Panc1 (cell line): ENCODE results near the gene TBX21. TPM values are rescaled to one million over a fixed set of nuclear protein-coding genes. Genes with fewer than 3 reads are reported as not detected.

Experiments used
- ATAC-seq: fragments of 200-7000 bp; cut with Tn5 transposase; 2 replicates; pipeline ENCODE4 v1.9.1; 2020; ENCODE audit warnings: mild to moderate bottlenecking, moderate library complexity
- BruUV-seq: library from RNA; stranded (reverse); fragments of 400-500 nt; replicated peaks from 2 replicates; lab custom pipeline; 2021; lab: Mats Ljungman, UMichigan
- CTCF ChIA-PET: fragments of 300-600 bp; sonication (Branson Sonifier 250); formaldehyde crosslinking; loops from one replicate; lab custom pipeline; 2022; ENCODE audit warnings: antibody characterized with exemption; lab: Charles Lee
- POLR2A ChIA-PET: fragments of 300-600 bp; sonication (Branson Sonifier 250); formaldehyde crosslinking; loops from one replicate; lab custom pipeline; 2022; ENCODE audit warnings: antibody characterized with exemption; lab: Charles Lee
- DNase-seq: peaks from one replicate; pipeline ENCODE4 v3.0.0-alpha.2; 2010; ENCODE audit warnings: low read depth, low spot score
- H3K27ac ChIP-seq: 2 replicates; pipeline ENCODE4 v1.5.1; 2011; ENCODE audit warnings: mild to moderate bottlenecking, low read length, inconsistent platforms
- H3K27me3 ChIP-seq: fragments of 200-500 bp; sonication (Bioruptor generic); 2 replicates; pipeline ENCODE4 v1.6.0; 2014; ENCODE audit warnings: low read length, inconsistent platforms; ENCODE audit not compliant: control insufficient read depth, insufficient read depth
- H3K36me3 ChIP-seq: fragments of 200-500 bp; sonication (Bioruptor generic); 2 replicates; pipeline ENCODE4 v1.5.1; 2014; ENCODE audit warnings: inconsistent platforms, mild to moderate bottlenecking, low read length, moderate library complexity; ENCODE audit not compliant: control insufficient read depth, insufficient read depth
- H3K4me1 ChIP-seq: 2 replicates; pipeline ENCODE4 v1.5.1; 2011; ENCODE audit warnings: inconsistent platforms, mild to moderate bottlenecking, low read length, moderate library complexity; ENCODE audit not compliant: control insufficient read depth, insufficient read depth
- H3K4me3 ChIP-seq, 2 experiments: 2 replicates each; pipeline ENCODE4 v1.5.1; 2011 to 2012; ENCODE audit warnings: low read depth in 2 of 2, low read length in 2 of 2, mild to moderate bottlenecking in 2 of 2, inconsistent platforms in 1 of 2, moderate library complexity in 1 of 2
- H3K9me3 ChIP-seq: fragments of 200-500 bp; sonication (Bioruptor generic); 2 replicates; pipeline ENCODE4 v1.5.1; 2014; ENCODE audit warnings: low read depth, mild to moderate bottlenecking, inconsistent platforms, low read length, moderate library complexity; ENCODE audit not compliant: control insufficient read depth, insufficient read depth
- CTCF ChIP-seq: fragments of 450-650 bp; IDR thresholded peaks from 2 replicates; pipeline ENCODE4 v1.5.1; 2017; ENCODE audit warnings: mild to moderate bottlenecking
- POLR2AphosphoS5 ChIP-seq: IDR thresholded peaks from 2 replicates; pipeline ENCODE4 v1.6.1; 2012; ENCODE audit warnings: mild to moderate bottlenecking, low read depth, low read length, moderate library complexity
- REST ChIP-seq, 2 experiments: IDR thresholded peaks; 2 replicates each; pipeline ENCODE4 v1.6.1; 2011 to 2012; ENCODE audit warnings: low read depth in 2 of 2, control low read depth in 1 of 2, low read length in 1 of 2, mild to moderate bottlenecking in 1 of 2, moderate library complexity in 1 of 2; ENCODE audit not compliant: insufficient read depth in 1 of 2
- TCF7L2 ChIP-seq: IDR thresholded peaks from 2 replicates; pipeline ENCODE4 v1.6.1; 2011; ENCODE audit warnings: mild to moderate bottlenecking, low read depth, low read length, inconsistent platforms
- in situ Hi-C: cut with HindIII; loops from 2 replicates; pipeline ENCODE4 v1.10.0; 2016; ENCODE audit warnings: low sequenced_read_pairs, low pct_unique_long_range_greater_than_20kb
- intact Hi-C: fragments of 100-400 bp; cut with micrococcal nuclease; formaldehyde crosslinking; loops from one replicate; pipeline ENCODE4 v1.10.0; 2022; ENCODE audit not compliant: unreplicated experiment
- total RNA-seq: library from RNA; stranded (reverse); gene quantifications from one replicate; pipeline ENCODE4 v1.2.1, GENCODE V29; 2021; ENCODE audit not compliant: unreplicated experiment

The TBX21 gene
- total RNA-seq, 1 experiment from 2014 or later = 0.10 TPM

GRCh38 chr17:47729476-47729875 is 3.6 kb upstream of the TBX21 start:
- H3K27ac ChIP-seq = no peak overlapping the region
- in situ Hi-C loops (no loop called here), intact Hi-C loops (no loop called here)
- H3K27me3 ChIP-seq = peaks cover 12% of the 10 kb centered on the region; the same call in 1 of the 2 replicates
- ATAC-seq = no peak
- CTCF ChIA-PET = no interaction called here
- TF ChIP-seq REST (IDR thresholded peaks at IDR 0.05; ENCODE audit: insufficient read depth in 1 of 2, low read depth in 2 of 2, low read length in 1 of 2) (no peak), CTCF (no peak), POLR2AphosphoS5 (no peak)
- H3K4me3 ChIP-seq = no peak overlapping the region
- no peaks in the 10 kb centered on the region for H3K36me3 ChIP-seq
- no peaks in the 10 kb centered on the region for H3K4me1 ChIP-seq
- DNase-seq = no peak
- H3K9me3 ChIP-seq = no peaks in the 10 kb centered on the region
- POLR2A ChIA-PET = no interaction called here
- no TSS peak for BruUV-seq

- Histone ChIP-seq H3K4me1 (no peaks in the 10 kb centered on the region), H3K36me3 (no peaks in the 10 kb centered on the region), H3K27me3 (peaks cover 12% of the 10 kb centered on the region; the same call in 1 of the 2 replicates), H3K27ac (no peak overlapping the region), H3K9me3 (no peaks in the 10 kb centered on the region), H3K4me3 (no peak overlapping the region)
- in situ Hi-C loops = no loop called here
- DNase-seq (no peak), ATAC-seq (no peak)
- TF ChIP-seq REST (IDR thresholded peaks at IDR 0.05; ENCODE audit: insufficient read depth in 1 of 2, low read depth in 2 of 2, low read length in 1 of 2) (no peak), TCF7L2 (no peak), POLR2AphosphoS5 (no peak)
- intact Hi-C loops = no loop called here
- ChIA-PET CTCF (no interaction called here), POLR2A (no interaction called here)
- no TSS peak for BruUV-seq
Measured at GRCh38 chr17:47730681-47731080, 2.4 kb upstream of the TBX21 start.
